ENCODE measurements around the gene AP1G2. TPM values are rescaled to one million over a fixed set of nuclear protein-coding genes. Genes with fewer than 3 reads are reported as not detected.

Gene AP1G2
- total and polyA plus RNA-seq, 2 of the 4 experiments (the other 2 are of a cell fraction): 2.9 to 19.2 TPM

DNA sequence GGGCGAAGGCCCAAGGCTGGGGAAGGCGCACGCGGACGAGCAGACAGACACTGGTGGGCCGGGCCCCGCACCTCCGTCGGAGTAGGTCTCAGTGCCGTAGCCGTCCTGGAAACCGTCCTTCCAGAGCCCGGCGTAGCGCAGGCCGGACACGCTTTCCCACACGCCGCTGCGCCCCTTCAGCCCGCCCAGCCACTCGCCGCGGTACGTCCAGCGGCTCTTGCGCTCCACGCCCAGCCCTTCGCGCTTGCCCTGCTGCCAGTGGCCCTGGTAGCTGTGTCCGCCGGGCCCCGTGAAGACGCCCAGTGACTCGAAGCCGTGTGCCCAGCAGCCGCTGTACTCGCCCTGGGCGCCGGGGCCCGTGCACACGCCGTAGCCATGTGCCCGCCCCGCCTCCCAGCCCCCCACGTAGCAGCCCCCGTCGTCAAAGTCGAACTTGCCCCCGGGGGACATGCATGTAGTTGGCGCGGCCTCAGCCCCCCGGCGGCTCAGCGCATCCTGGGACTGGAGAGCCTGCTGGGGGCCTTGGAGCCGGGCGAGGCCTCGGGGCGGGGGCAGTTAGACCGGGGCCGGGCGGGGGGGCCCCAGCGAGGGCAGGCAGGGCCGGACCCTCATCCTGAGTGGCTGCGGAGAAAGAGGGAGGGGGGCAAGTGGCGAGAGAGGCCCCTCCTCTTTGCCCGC is 9.6 kb upstream of the AP1G2 start:
- H3K56ac ChIP-seq (ENCODE audit: extremely low read depth, insufficient read depth, low read length): no peak overlapping the region
- no peak overlapping the region for H2AK5ac ChIP-seq (ENCODE audit: low read depth, low read length)
- no peaks in the 10 kb centered on the region for H3K9me1 ChIP-seq (ENCODE audit: insufficient read depth, low read length)
- H2BK5ac ChIP-seq (ENCODE audit: low read depth, low read length, poor library complexity, severe bottlenecking): no peak overlapping the region
- H3K27ac ChIP-seq (ENCODE audit: insufficient read depth, low read length): no peak overlapping the region
- no peaks in the 10 kb centered on the region for H3K36me3 ChIP-seq (ENCODE audit: control insufficient read depth, insufficient read depth, low read length)
- WGBS, 2 experiments (ENCODE audit: extremely low coverage in 2 of 2, insufficient read length in 1 of 2): 6% methylated on average over 29 of the region's 67 CpGs; no CpG with 5 or more reads in 1 of the 2 experiments
- H3K4me2 ChIP-seq (ENCODE audit: low read depth, low read length): no peak overlapping the region; the same call in 1 of the 2 replicates
- H2BK120ac ChIP-seq (ENCODE audit: low read depth, low read length): no peak overlapping the region
- in situ Hi-C loops (cut with MboI; ENCODE audit: low sequenced_read_pairs) (no loop called here), intact Hi-C loops (cut with micrococcal nuclease) (no loop called here), dilution Hi-C loops (cut with HindIII; ENCODE audit: low sequenced_read_pairs, unreplicated experiment) (no loop called here)
- no peak overlapping the region for H3K9ac ChIP-seq (ENCODE audit: low read depth, low read length)
- ATAC-seq (ENCODE audit: low read depth) (peak; percentile 24; the same call in 1 of the 2 replicates), DNase-seq (no peak)
- no peak overlapping the region for H3K18ac ChIP-seq (ENCODE audit: low read depth, low read length)
- H3K4ac ChIP-seq (ENCODE audit: low read depth, low read length): no peak overlapping the region
- H3K23ac ChIP-seq (ENCODE audit: low read depth, low read length): no peak overlapping the region
- H2AK9ac ChIP-seq (replicated peaks; ENCODE audit: low read depth, low read length, poor library complexity): no peak overlapping the region
- CTCF ChIA-PET: no interaction called here
- H3K27me3 ChIP-seq (ENCODE audit: control insufficient read depth, insufficient read depth, low read length): peaks cover 74% of the 10 kb centered on the region
- H3K9me3 ChIP-seq (ENCODE audit: control insufficient read depth, insufficient read depth, low read length): no peaks in the 10 kb centered on the region; the same call in 1 of the 2 replicates
- TF ChIP-seq RCOR1 (IDR thresholded peaks at IDR 0.05; ENCODE audit: insufficient replicate concordance, low read length) (no peak), CHD1 (IDR thresholded peaks at IDR 0.05; ENCODE audit: low read depth, low read length) (no peak), POLR2A (IDR thresholded peaks at IDR 0.05; ENCODE audit: low read depth, low read length) (no peak), NFE2L2 (IDR thresholded peaks at IDR 0.05; ENCODE audit: low read depth, low read length) (no peak)
- no peak overlapping the region for H4K5ac ChIP-seq (ENCODE audit: low read depth, low read length)
- no peak overlapping the region for H4K8ac ChIP-seq (ENCODE audit: low read depth in 2 of 2, low read length in 2 of 2)
- H2AFZ ChIP-seq (replicated peaks; ENCODE audit: low read length, poor library complexity): peak overlapping the region; percentile 70
- H3K14ac ChIP-seq (replicated peaks; ENCODE audit: low read depth, low read length): no peak overlapping the region
- POLR2A ChIA-PET (ENCODE audit: unreplicated experiment): no interaction called here
- H4K91ac ChIP-seq (ENCODE audit: insufficient read depth, low read depth, low read length): no peak overlapping the region
- H2BK20ac ChIP-seq (ENCODE audit: low read depth, low read length): no peak overlapping the region
- no peaks in the 10 kb centered on the region for H3K79me1 ChIP-seq (ENCODE audit: low read depth in 1 of 2, low read length in 2 of 2)
- no peaks in the 10 kb centered on the region for H3K4me1 ChIP-seq (ENCODE audit: control insufficient read depth, insufficient read depth, low read length)
- no TSS peak for BruUV-seq (replicated peaks)
- H4K20me1 ChIP-seq (ENCODE audit: insufficient read depth, low read length): no peaks in the 10 kb centered on the region; the same call in 1 of the 2 replicates
- no peak overlapping the region for H3K4me3 ChIP-seq (ENCODE audit: insufficient read depth, low read depth, low read length)
- H2BK15ac ChIP-seq (ENCODE audit: low read depth, low read length): no peak overlapping the region

Data from IMR-90 (cell line).